Skeletal muscle cell (primary cell): Measurements from ENCODE around the gene PEX3.
A peak's percentile ranks its signal among the peaks of the same experiment; 100 is the strongest.
"Not testable (repeated sequence)": the region's sequence is repeated elsewhere in the genome, so short reads cannot be mapped to it uniquely, and the experiment has no call there.

ENCODE experiments used
- DNase-seq: peaks from one replicate; pipeline ENCODE4 v3.0.0-alpha.2; 2010; ENCODE audit warnings: low read depth
- H3K4me3 ChIP-seq: 2 replicates; pipeline ENCODE4 v1.5.1; 2011; ENCODE audit warnings: low read depth, mild to moderate bottlenecking, control low read depth, low read length, moderate library complexity

PEX3 gene

GRCh38 chr6:143441680-143442545 is 8.7 kb upstream of the PEX3 start:
- no peak for DNase-seq
- no peak overlapping the region for H3K4me3 ChIP-seq

- no peak for DNase-seq
- H3K4me3 ChIP-seq: no peak overlapping the region
Measured at GRCh38 chr6:143443096-143443495, 7.5 kb upstream of the PEX3 start.

- H3K4me3 ChIP-seq, DNase-seq: not testable (repeated sequence)
Measured at GRCh38 chr6:143447865-143448264, 2.7 kb upstream of the PEX3 start.

GRCh38 chr6:143449082-143449713 is 1.4 kb upstream of the PEX3 start:
- DNase-seq: no peak
- peak overlapping the region; percentile 94 for H3K4me3 ChIP-seq

GRCh38 chr6:143449714-143450452 is 722 bp upstream of the PEX3 start:
- H3K4me3 ChIP-seq: peak overlapping the region; percentile 94
- DNase-seq: no peak

GRCh38 chr6:143451531-143451930 is 926 bp downstream of the PEX3 start:
- H3K4me3 ChIP-seq: peak overlapping the region; percentile 94
- DNase-seq: no peak

GRCh38 chr6:143457563-143458359 is 7.2 kb downstream of the PEX3 start:
- no peak for DNase-seq
- no peak overlapping the region for H3K4me3 ChIP-seq

GRCh38 chr6:143465546-143465945 is 14.9 kb downstream of the PEX3 start:
- no peak for DNase-seq
- H3K4me3 ChIP-seq: no peak overlapping the region

GRCh38 chr6:143468026-143468425 is 17.4 kb downstream of the PEX3 start:
- H3K4me3 ChIP-seq: no peak overlapping the region
- no peak for DNase-seq

GRCh38 chr6:143468823-143469222 is 18.2 kb downstream of the PEX3 start:
- not testable (repeated sequence) for DNase-seq, H3K4me3 ChIP-seq

GRCh38 chr6:143471822-143472221 is 21.2 kb downstream of the PEX3 start:
- no peak for DNase-seq
- no peak overlapping the region for H3K4me3 ChIP-seq

- DNase-seq: no peak
- no peak overlapping the region for H3K4me3 ChIP-seq
Measured at GRCh38 chr6:143476545-143476944, 25.9 kb downstream of the PEX3 start.

GRCh38 chr6:143478479-143479062 is 28.0 kb downstream of the PEX3 start:
- no peak for DNase-seq
- no peak overlapping the region for H3K4me3 ChIP-seq

GRCh38 chr6:143482593-143482992 is 32.0 kb downstream of the PEX3 start:
- DNase-seq: no peak

GRCh38 chr6:143485967-143486366 is 35.4 kb downstream of the PEX3 start:
- no peak for DNase-seq
- H3K4me3 ChIP-seq: no peak overlapping the region

More at GRCh38 chr6:143482593-143482992, 32.0 kb downstream of the PEX3 start:
- no peak overlapping the region for H3K4me3 ChIP-seq

- H3K4me3 ChIP-seq: no peak overlapping the region
- DNase-seq: no peak
Measured at GRCh38 chr6:143486752-143487151, 36.1 kb downstream of the PEX3 start.

- no peak for DNase-seq
- no peak overlapping the region for H3K4me3 ChIP-seq
Measured at GRCh38 chr6:143490244-143490643, 39.6 kb downstream of the PEX3 start.

GRCh38 chr6:143490775-143491174 is 40.2 kb downstream of the PEX3 start:
- no peak overlapping the region for H3K4me3 ChIP-seq
- DNase-seq: no peak

GRCh38 chr6:143496974-143497373 is 46.4 kb downstream of the PEX3 start:
- no peak overlapping the region for H3K4me3 ChIP-seq
- DNase-seq: no peak
